Lower leg skin (tissue), 3 donors: ENCODE measurements around the gene LILRB3.

Source experiments
- POLR2A ChIP-seq, 2 donors: fragments of 450-650 bp; IDR thresholded peaks; one replicate each; pipeline ENCODE4 v1.6.1; 2016 to 2017; ENCODE audit warnings: antibody characterized with exemption in 2 of 2, mild to moderate bottlenecking in 1 of 2, moderate library complexity in 1 of 2
- TF ChIP-seq, protein P1 (sequence below), 3 donors: fragments of 450-650 bp; IDR thresholded peaks; one replicate each; pipeline ENCODE4 v1.5.1; 2016; ENCODE audit warnings: antibody characterized with exemption in 3 of 3, mild to moderate bottlenecking in 3 of 3, moderate library complexity in 2 of 3

DNA sequence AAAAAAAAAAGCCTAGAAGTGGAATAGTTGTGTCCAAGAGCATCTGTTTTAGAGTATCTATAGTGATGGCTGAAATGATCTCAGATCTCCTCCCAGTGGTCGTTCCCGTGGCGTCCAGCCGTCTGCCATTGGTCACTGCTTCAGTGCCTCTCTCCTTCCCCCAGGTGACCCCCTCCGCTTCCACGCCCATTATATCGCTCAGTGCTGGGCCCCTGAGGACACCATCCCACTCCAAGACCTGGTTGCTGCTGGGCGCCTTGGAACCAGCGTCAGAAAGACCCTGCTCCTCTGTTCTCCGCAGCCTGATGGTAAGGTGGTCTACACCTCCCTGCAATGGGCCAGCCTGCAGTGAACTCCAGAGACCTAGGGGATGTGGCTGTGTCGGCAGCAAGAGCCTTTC lies 29.8 kb downstream of the LILRB3 start:
- TF ChIP-seq, protein P1, sequence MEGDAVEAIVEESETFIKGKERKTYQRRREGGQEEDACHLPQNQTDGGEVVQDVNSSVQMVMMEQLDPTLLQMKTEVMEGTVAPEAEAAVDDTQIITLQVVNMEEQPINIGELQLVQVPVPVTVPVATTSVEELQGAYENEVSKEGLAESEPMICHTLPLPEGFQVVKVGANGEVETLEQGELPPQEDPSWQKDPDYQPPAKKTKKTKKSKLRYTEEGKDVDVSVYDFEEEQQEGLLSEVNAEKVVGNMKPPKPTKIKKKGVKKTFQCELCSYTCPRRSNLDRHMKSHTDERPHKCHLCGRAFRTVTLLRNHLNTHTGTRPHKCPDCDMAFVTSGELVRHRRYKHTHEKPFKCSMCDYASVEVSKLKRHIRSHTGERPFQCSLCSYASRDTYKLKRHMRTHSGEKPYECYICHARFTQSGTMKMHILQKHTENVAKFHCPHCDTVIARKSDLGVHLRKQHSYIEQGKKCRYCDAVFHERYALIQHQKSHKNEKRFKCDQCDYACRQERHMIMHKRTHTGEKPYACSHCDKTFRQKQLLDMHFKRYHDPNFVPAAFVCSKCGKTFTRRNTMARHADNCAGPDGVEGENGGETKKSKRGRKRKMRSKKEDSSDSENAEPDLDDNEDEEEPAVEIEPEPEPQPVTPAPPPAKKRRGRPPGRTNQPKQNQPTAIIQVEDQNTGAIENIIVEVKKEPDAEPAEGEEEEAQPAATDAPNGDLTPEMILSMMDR (IDR thresholded peaks at IDR 0.05), result no peak
- TF ChIP-seq POLR2A (IDR thresholded peaks at IDR 0.05), result no peak
